Gastroesophageal sphincter (tissue), 3 donors: Measurements from ENCODE around the gene KAT8.

Experiments used
- POLR2A ChIP-seq, 2 donors: fragments of 450-650 bp; IDR thresholded peaks; one replicate each; pipeline ENCODE4 v1.6.1; 2017; ENCODE audit warnings: antibody characterized with exemption in 2 of 2, mild to moderate bottlenecking in 2 of 2, moderate library complexity in 1 of 2
- POLR2AphosphoS5 ChIP-seq: sonication (generic); formaldehyde crosslinking; IDR thresholded peaks from one replicate; pipeline ENCODE4 v1.6.1; 2017; ENCODE audit warnings: antibody characterized with exemption
- TF ChIP-seq, protein P1 (sequence below), 4 experiments: fragments of 200-600 bp in 2 of 4; fragments of 450-650 bp in 2 of 4; sonication (generic) in 1 of 4; IDR thresholded peaks; one replicate each; pipeline ENCODE4 v1.5.1; 2017 to 2019; ENCODE audit warnings: antibody characterized with exemption in 4 of 4, mild to moderate bottlenecking in 2 of 4, moderate library complexity in 2 of 4

DNA sequence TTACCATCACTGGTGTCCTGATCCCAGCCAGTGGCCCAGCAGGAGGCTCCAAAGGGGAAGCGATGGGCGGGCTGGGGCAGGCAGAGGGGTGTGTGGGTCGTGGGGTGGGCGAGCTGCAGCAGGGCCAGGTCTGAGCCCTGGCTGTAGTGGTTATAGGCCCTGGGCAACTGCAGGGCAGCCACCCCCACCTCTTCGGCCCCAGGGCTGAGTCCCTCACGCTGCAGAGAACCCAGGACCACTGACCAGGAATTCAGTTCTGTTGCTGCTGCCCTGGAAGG, 30.9 kb upstream of the KAT8 start:
- no peak for TF ChIP-seq POLR2A (IDR thresholded peaks at IDR 0.05)
- no peak for TF ChIP-seq POLR2AphosphoS5
- TF ChIP-seq, protein P1, sequence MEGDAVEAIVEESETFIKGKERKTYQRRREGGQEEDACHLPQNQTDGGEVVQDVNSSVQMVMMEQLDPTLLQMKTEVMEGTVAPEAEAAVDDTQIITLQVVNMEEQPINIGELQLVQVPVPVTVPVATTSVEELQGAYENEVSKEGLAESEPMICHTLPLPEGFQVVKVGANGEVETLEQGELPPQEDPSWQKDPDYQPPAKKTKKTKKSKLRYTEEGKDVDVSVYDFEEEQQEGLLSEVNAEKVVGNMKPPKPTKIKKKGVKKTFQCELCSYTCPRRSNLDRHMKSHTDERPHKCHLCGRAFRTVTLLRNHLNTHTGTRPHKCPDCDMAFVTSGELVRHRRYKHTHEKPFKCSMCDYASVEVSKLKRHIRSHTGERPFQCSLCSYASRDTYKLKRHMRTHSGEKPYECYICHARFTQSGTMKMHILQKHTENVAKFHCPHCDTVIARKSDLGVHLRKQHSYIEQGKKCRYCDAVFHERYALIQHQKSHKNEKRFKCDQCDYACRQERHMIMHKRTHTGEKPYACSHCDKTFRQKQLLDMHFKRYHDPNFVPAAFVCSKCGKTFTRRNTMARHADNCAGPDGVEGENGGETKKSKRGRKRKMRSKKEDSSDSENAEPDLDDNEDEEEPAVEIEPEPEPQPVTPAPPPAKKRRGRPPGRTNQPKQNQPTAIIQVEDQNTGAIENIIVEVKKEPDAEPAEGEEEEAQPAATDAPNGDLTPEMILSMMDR (IDR thresholded peaks at IDR 0.05) = no peak
